NCI-H1436 treated with DMSO at 0.1 percent for 48 hours (cell line): ENCODE results near the gene SLC30A1.

Experiments used
- DNase-seq: peaks from one replicate; lab custom pipeline; 2025; lab: John Stamatoyannopoulos, UW

The SLC30A1 gene

GRCh38 chr1:211607754-211608473 lies 29.0 kb upstream of the SLC30A1 start:
- no peak for DNase-seq

- DNase-seq: no peak
These were observed 28.2 kb upstream of the SLC30A1 start for GRCh38 chr1:211606914-211607753.

- no peak for DNase-seq
These were observed 27.5 kb upstream of the SLC30A1 start for GRCh38 chr1:211606332-211606913.

GRCh38 chr1:211605603-211606331 lies 26.8 kb upstream of the SLC30A1 start:
- DNase-seq: no peak

GRCh38 chr1:211605034-211605433 lies 26.1 kb upstream of the SLC30A1 start:
- no peak for DNase-seq

GRCh38 chr1:211604548-211604947 lies 25.6 kb upstream of the SLC30A1 start:
- no peak for DNase-seq

- DNase-seq: no peak
These were observed 24.8 kb upstream of the SLC30A1 start for GRCh38 chr1:211603713-211604112.

- no peak for DNase-seq
These were observed 24.3 kb upstream of the SLC30A1 start for GRCh38 chr1:211603191-211603701.

GRCh38 chr1:211601982-211602670 lies 23.2 kb upstream of the SLC30A1 start:
- DNase-seq: no peak

GRCh38 chr1:211601159-211601558 lies 22.2 kb upstream of the SLC30A1 start:
- DNase-seq: no peak

- DNase-seq: no peak
These were observed 20.3 kb upstream of the SLC30A1 start for GRCh38 chr1:211599250-211599649.

GRCh38 chr1:211598514-211598913 lies 19.6 kb upstream of the SLC30A1 start:
- DNase-seq: no peak

GRCh38 chr1:211596418-211597181 lies 17.6 kb upstream of the SLC30A1 start:
- DNase-seq: no peak

- no peak for DNase-seq
These were observed 16.5 kb upstream of the SLC30A1 start for GRCh38 chr1:211595419-211595818.

GRCh38 chr1:211591980-211592493 lies 13.1 kb upstream of the SLC30A1 start:
- DNase-seq: no peak

GRCh38 chr1:211589782-211590721 lies 11.1 kb upstream of the SLC30A1 start:
- no peak for DNase-seq

- no peak for DNase-seq
These were observed 9.8 kb upstream of the SLC30A1 start for GRCh38 chr1:211588711-211589110.

- no peak for DNase-seq
These were observed 8.2 kb upstream of the SLC30A1 start for GRCh38 chr1:211587123-211587522.

- DNase-seq: no peak
These were observed 7.6 kb upstream of the SLC30A1 start for GRCh38 chr1:211586538-211586937.
